HG02970 (cell line): ENCODE results near the gene GALNT13.
A peak's percentile ranks its signal among the peaks of the same experiment; 100 is the strongest.

Experiments used
- ATAC-seq: cut with Tn5 transposase; IDR thresholded peaks from one replicate; pipeline ENCODE4 v1.9.1; 2021; ENCODE audit warnings: mild to moderate bottlenecking, moderate library complexity, moderate number of reproducible peaks; ENCODE audit not compliant: unreplicated experiment, low FRiP score

The GALNT13 gene

GRCh38 chr2:154391051-154391450, 519.3 kb downstream of the GALNT13 start:
- no peak for ATAC-seq

GRCh38 chr2:154392256-154392655, 520.5 kb downstream of the GALNT13 start:
- peak; percentile 91 for ATAC-seq

- no peak for ATAC-seq
These were observed 522.9 kb downstream of the GALNT13 start for GRCh38 chr2:154394600-154394999.

GRCh38 chr2:154400563-154401290, 529.0 kb downstream of the GALNT13 start:
- ATAC-seq: no peak

- no peak for ATAC-seq
These were observed 530.5 kb downstream of the GALNT13 start for GRCh38 chr2:154402213-154402612.

GRCh38 chr2:154403242-154403790, 531.6 kb downstream of the GALNT13 start:
- ATAC-seq: no peak

GRCh38 chr2:154408786-154409185, 537.1 kb downstream of the GALNT13 start:
- ATAC-seq: no peak

GRCh38 chr2:154422251-154422650, 550.5 kb downstream of the GALNT13 start:
- ATAC-seq: no peak

- no peak for ATAC-seq
These were observed 554.3 kb downstream of the GALNT13 start for GRCh38 chr2:154425994-154426393.

GRCh38 chr2:154427453-154427852, 555.7 kb downstream of the GALNT13 start:
- ATAC-seq: no peak

GRCh38 chr2:154428022-154428421, 556.3 kb downstream of the GALNT13 start:
- ATAC-seq: no peak

GRCh38 chr2:154433010-154433409, 561.3 kb downstream of the GALNT13 start:
- ATAC-seq: no peak

GRCh38 chr2:154437104-154437503, 565.4 kb downstream of the GALNT13 start:
- ATAC-seq: no peak

- no peak for ATAC-seq
These were observed 567.4 kb downstream of the GALNT13 start for GRCh38 chr2:154439156-154439555.

GRCh38 chr2:154443919-154444318, 572.2 kb downstream of the GALNT13 start:
- no peak for ATAC-seq

GRCh38 chr2:154446324-154446723, 574.6 kb downstream of the GALNT13 start:
- ATAC-seq: no peak

GRCh38 chr2:154447727-154448418, 576.2 kb downstream of the GALNT13 start:
- ATAC-seq: no peak

- no peak for ATAC-seq
These were observed 578.4 kb downstream of the GALNT13 start for GRCh38 chr2:154449951-154450658.

- no peak for ATAC-seq
These were observed 580.7 kb downstream of the GALNT13 start for GRCh38 chr2:154452471-154452870.

- no peak for ATAC-seq
These were observed 581.3 kb downstream of the GALNT13 start for GRCh38 chr2:154452906-154453493.

- no peak for ATAC-seq
These were observed 583.4 kb downstream of the GALNT13 start for GRCh38 chr2:154455166-154455565.
